Measurements from ENCODE around the gene UMAD1.

DNA sequence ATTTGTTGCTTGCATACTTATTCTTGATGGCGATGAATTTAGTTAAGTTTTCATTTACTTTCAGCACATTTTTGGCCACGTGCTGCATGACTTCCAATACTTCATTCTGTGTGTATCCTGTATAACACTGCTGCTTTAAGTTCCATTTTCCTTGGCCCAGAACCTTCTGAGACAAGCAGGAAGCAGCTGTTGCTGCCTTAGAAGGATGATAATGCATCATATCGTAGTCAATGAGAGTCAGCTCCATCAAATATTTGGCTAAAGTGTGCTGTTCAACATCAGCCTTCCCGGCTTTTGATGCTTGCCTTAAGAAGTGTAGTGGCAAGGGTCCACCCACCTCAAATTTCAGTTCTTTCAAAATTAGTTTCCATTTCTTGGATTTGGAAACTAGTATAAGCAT, 268.8 kb downstream of the UMAD1 start:
- TF ChIP-seq, protein P1, sequence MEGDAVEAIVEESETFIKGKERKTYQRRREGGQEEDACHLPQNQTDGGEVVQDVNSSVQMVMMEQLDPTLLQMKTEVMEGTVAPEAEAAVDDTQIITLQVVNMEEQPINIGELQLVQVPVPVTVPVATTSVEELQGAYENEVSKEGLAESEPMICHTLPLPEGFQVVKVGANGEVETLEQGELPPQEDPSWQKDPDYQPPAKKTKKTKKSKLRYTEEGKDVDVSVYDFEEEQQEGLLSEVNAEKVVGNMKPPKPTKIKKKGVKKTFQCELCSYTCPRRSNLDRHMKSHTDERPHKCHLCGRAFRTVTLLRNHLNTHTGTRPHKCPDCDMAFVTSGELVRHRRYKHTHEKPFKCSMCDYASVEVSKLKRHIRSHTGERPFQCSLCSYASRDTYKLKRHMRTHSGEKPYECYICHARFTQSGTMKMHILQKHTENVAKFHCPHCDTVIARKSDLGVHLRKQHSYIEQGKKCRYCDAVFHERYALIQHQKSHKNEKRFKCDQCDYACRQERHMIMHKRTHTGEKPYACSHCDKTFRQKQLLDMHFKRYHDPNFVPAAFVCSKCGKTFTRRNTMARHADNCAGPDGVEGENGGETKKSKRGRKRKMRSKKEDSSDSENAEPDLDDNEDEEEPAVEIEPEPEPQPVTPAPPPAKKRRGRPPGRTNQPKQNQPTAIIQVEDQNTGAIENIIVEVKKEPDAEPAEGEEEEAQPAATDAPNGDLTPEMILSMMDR (IDR thresholded peaks at IDR 0.05; ENCODE audit: insufficient read depth, low read depth, low read length), result no peak
- no peak for TF ChIP-seq EZH2 (IDR thresholded peaks at IDR 0.05; ENCODE audit: insufficient read depth, low read length)
